HL-60 (cell line): Measurements from ENCODE around the gene HPCAL1.

Experiments
- DNase-seq, 2 experiments: peaks; one replicate each; pipeline ENCODE4 v3.0.0-alpha.2; 2010 to 2020; ENCODE audit warnings: low read depth in 1 of 2, low spot score in 1 of 2
- H3K27ac ChIP-seq: fragments of 250-450 bp; sonication (Bioruptor Pico); replicated peaks from 2 replicates; pipeline ENCODE4 v1.5.1; 2020; ENCODE audit warnings: mild to moderate bottlenecking, moderate library complexity
- H3K27me3 ChIP-seq: fragments of 250-450 bp; sonication (Bioruptor Pico); 2 replicates; pipeline ENCODE4 v1.5.1; 2021; ENCODE audit warnings: mild to moderate bottlenecking, moderate library complexity; ENCODE audit not compliant: insufficient read depth, poor library complexity, severe bottlenecking
- H3K4me3 ChIP-seq: replicated peaks from 2 replicates; pipeline ENCODE4 v1.5.1; 2011; ENCODE audit warnings: mild to moderate bottlenecking, control low read depth, low read length; ENCODE audit not compliant: insufficient read depth
- CTCF ChIP-seq: IDR thresholded peaks from one replicate; pipeline ENCODE4 v1.5.1; 2011; ENCODE audit warnings: low read length, control low read depth, inconsistent platforms; ENCODE audit not compliant: insufficient read depth
- GABPA ChIP-seq: IDR thresholded peaks from 2 replicates; pipeline ENCODE4 v1.6.1; 2012; ENCODE audit warnings: low read depth
- POLR2AphosphoS5 ChIP-seq: IDR thresholded peaks from 2 replicates; pipeline ENCODE4 v1.6.1; 2012; ENCODE audit warnings: low read depth
- REST ChIP-seq: IDR thresholded peaks from 2 replicates; pipeline ENCODE4 v1.6.1; 2012; ENCODE audit warnings: low read depth; ENCODE audit not compliant: insufficient replicate concordance
- SPI1 ChIP-seq: IDR thresholded peaks from 2 replicates; pipeline ENCODE4 v1.6.1; 2012; ENCODE audit warnings: low read depth, mild to moderate bottlenecking, borderline replicate concordance

HPCAL1 gene

GRCh38 chr2:10284108-10284870 is 18.4 kb upstream of the HPCAL1 start:
- TF ChIP-seq GABPA (no peak), CTCF (no peak), POLR2AphosphoS5 (no peak), SPI1 (no peak), REST (no peak)
- no peak for DNase-seq
- Histone ChIP-seq H3K4me3 (no peak overlapping the region), H3K27me3 (no peaks in the 10 kb centered on the region), H3K27ac (no peak overlapping the region)

- DNase-seq, result peak; percentile 55 to 85
- peak overlapping the region; percentile 49 for H3K27ac ChIP-seq
- H3K27me3 ChIP-seq, result no peaks in the 10 kb centered on the region
Measured at GRCh38 chr2:10285191-10285555, 17.5 kb upstream of the HPCAL1 start.

More at GRCh38 chr2:10285191-10285555, 17.5 kb upstream of the HPCAL1 start:
- no peak overlapping the region for H3K4me3 ChIP-seq
- TF ChIP-seq CTCF (no peak), REST (no peak), GABPA (no peak), POLR2AphosphoS5 (no peak), SPI1 (no peak)
